ENCODE measurements around the gene SEC23A. TPM values are rescaled to one million over a fixed set of nuclear protein-coding genes. Genes with fewer than 3 reads are reported as not detected.
A peak's percentile ranks its signal among the peaks of the same experiment; 100 is the strongest.

Gene SEC23A
- total and polyA plus RNA-seq, 2 of the 13 experiments (the other 11 are each of a cell fraction or from before 2014, with no cell fraction given): 403 to 887 TPM

DNA sequence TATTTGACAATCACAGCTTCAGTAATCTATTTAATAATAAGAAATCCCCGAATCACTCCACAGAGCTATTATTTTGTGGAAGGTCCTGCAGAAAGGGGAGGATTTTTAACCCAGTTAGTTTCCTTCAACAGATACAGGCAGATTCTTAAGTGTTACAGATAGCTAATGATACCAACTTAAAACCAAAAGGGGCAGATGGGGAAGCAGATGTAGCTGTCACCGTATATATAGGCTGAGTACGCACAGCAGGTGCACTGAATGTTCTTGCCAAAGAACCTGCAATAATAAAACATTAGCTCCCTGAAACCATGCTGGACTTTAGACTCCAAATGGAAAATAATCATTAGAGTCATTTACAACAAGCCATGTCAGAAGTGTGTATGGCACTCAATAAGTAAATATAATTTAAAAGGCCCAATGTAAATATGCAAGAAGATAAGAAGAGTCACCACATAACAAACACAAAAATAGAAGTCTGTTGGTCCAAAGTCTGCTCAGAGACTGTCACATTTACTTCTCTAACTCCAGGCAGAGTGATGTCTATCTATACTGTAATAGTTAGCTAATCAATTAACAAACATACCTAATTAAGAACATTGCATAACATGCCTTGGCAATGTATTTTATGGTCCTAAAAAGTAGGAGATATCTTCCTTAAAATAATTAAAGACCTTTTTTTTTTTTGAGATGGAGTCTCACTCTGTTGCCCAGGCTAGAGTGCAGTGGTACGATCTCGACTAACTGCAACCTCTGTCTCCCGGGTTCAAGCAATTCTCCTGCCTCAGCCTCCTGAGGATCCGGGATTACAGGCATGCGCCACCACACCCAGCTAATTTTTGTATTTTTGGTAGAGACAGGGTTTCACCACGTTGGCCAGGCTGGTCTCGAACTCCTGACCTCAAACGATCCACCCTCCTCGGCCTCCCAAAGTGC is 78.8 kb downstream of the SEC23A start (continued):
- TF ChIP-seq ATM (IDR thresholded peaks at IDR 0.05; ENCODE audit: borderline replicate concordance) (0 out of 2 replicates have a peak, but pooled peaks have one; percentile 20), ZNF160 (CRISPR knock-in tag; IDR thresholded peaks at IDR 0.05) (no peak), MZF1 (CRISPR knock-in tag; IDR thresholded peaks at IDR 0.05; ENCODE audit: borderline replicate concordance) (no peak; the same call in 1 of the 2 replicates), ADNP (CRISPR knock-in tag; IDR thresholded peaks at IDR 0.05) (peak; percentile 95), NFE2L1 (CRISPR knock-in tag; IDR thresholded peaks at IDR 0.05; ENCODE audit: borderline replicate concordance) (no peak), FIP1L1 (IDR thresholded peaks at IDR 0.05; ENCODE audit: borderline replicate concordance, insufficient read depth, low read depth, low read length) (no peak), ZNF543 (CRISPR knock-in tag; IDR thresholded peaks at IDR 0.05) (peak; percentile 88; the same call in 1 of the 2 replicates), KLF16 (CRISPR knock-in tag; IDR thresholded peaks at IDR 0.05) (peak in 1 of 2 experiments; percentile 99; a peak in 2 of 4 replicates), IRX3 (CRISPR knock-in tag; IDR thresholded peaks at IDR 0.05; ENCODE audit: borderline replicate concordance, low read depth) (no peak), SALL1 (CRISPR knock-in tag; IDR thresholded peaks at IDR 0.05) (peak; percentile 87), HOXD1 (CRISPR knock-in tag; IDR thresholded peaks at IDR 0.05) (peak; percentile 98), MEIS1 (CRISPR knock-in tag; IDR thresholded peaks at IDR 0.05; ENCODE audit: borderline replicate concordance) (peak; percentile 98), ZNF296 (CRISPR knock-in tag; conservative IDR thresholded peaks at IDR 0.05) (no peak), ZNF766 (CRISPR knock-in tag; IDR thresholded peaks at IDR 0.05; ENCODE audit: borderline replicate concordance) (peak; percentile 66; the same call in 1 of the 2 replicates), ARNTL (CRISPR knock-in tag; IDR thresholded peaks at IDR 0.05) (peak; percentile 90; the same call in 1 of the 2 replicates), HOXA7 (CRISPR knock-in tag; IDR thresholded peaks at IDR 0.05) (no peak), ZNF256 (CRISPR knock-in tag; conservative IDR thresholded peaks at IDR 0.05) (no peak), SNAPC2 (CRISPR knock-in tag; IDR thresholded peaks at IDR 0.05) (peak; percentile 98), RARA (CRISPR knock-in tag; IDR thresholded peaks at IDR 0.05) (peak; percentile 97), RBM22 (optimal IDR thresholded peaks at IDR 0.05; ENCODE audit: low read length) (no peak), ZNF329 (CRISPR knock-in tag; IDR thresholded peaks at IDR 0.05; ENCODE audit: low read depth) (no peak)
- TF ChIP-seq, protein P1, sequence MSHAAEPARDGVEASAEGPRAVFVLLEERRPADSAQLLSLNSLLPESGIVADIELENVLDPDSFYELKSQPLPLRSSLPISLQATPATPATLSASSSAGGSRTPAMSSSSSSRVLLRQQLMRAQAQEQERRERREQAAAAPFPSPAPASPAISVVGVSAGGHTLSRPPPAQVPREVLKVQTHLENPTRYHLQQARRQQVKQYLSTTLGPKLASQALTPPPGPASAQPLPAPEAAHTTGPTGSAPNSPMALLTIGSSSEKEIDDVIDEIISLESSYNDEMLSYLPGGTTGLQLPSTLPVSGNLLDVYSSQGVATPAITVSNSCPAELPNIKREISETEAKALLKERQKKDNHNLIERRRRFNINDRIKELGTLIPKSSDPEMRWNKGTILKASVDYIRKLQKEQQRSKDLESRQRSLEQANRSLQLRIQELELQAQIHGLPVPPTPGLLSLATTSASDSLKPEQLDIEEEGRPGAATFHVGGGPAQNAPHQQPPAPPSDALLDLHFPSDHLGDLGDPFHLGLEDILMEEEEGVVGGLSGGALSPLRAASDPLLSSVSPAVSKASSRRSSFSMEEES (CRISPR knock-in tag; IDR thresholded peaks at IDR 0.05): peak; percentile 94
- TF ChIP-seq, protein P2, sequence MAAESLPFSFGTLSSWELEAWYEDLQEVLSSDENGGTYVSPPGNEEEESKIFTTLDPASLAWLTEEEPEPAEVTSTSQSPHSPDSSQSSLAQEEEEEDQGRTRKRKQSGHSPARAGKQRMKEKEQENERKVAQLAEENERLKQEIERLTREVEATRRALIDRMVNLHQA (CRISPR knock-in tag; IDR thresholded peaks at IDR 0.05): peak; percentile 92; the same call in 1 of the 2 replicates
- TF ChIP-seq, protein P3, sequence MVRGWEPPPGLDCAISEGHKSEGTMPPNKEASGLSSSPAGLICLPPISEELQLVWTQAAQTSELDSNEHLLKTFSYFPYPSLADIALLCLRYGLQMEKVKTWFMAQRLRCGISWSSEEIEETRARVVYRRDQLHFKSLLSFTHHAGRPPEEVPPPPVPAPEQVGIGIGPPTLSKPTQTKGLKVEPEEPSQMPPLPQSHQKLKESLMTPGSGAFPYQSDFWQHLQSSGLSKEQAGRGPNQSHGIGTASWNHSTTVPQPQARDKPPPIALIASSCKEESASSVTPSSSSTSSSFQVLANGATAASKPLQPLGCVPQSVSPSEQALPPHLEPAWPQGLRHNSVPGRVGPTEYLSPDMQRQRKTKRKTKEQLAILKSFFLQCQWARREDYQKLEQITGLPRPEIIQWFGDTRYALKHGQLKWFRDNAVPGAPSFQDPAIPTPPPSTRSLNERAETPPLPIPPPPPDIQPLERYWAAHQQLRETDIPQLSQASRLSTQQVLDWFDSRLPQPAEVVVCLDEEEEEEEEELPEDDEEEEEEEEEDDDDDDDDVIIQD (CRISPR knock-in tag; IDR thresholded peaks at IDR 0.05; ENCODE audit: low read depth): peak; percentile 100
- TF ChIP-seq, protein P4, sequence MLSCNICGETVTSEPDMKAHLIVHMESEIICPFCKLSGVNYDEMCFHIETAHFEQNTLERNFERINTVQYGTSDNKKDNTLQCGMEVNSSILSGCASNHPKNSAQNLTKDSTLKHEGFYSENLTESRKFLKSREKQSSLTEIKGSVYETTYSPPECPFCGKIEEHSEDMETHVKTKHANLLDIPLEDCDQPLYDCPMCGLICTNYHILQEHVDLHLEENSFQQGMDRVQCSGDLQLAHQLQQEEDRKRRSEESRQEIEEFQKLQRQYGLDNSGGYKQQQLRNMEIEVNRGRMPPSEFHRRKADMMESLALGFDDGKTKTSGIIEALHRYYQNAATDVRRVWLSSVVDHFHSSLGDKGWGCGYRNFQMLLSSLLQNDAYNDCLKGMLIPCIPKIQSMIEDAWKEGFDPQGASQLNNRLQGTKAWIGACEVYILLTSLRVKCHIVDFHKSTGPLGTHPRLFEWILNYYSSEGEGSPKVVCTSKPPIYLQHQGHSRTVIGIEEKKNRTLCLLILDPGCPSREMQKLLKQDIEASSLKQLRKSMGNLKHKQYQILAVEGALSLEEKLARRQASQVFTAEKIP (CRISPR knock-in tag; IDR thresholded peaks at IDR 0.05; ENCODE audit: borderline replicate concordance): no peak
